ENCODE measurements around the gene CASK. TPM values are rescaled to one million over a fixed set of nuclear protein-coding genes. Genes with fewer than 3 reads are reported as not detected.

CASK gene
- total and polyA plus RNA-seq, 9 of the 15 experiments (the other 6 are each of a cell fraction or from before 2014, with no cell fraction given), result 1.3 to 7.4 (median 5.2) TPM

DNA sequence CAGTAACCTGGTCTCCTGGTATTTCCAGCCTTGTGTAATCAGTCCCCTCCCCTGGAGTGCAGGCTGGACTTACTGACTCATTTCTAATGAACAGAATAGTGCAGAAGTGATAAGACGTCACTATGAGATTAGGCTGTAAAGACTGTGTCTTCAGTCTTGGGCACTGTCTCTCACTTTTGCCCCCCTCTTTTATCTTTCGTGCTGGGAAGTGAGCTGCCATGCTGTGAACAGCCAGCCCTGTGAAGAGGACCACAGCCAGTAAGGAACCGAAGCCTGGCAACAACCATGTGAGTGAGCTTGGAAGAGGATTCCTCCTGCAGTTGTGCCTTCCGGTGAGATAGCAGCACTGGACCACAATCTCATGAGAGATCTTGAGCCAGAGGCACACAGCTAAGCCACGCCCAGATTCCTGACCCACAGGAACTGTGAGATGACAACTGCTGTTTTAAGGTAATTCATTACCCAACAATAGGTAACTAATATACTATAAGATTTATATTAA, 302.1 kb downstream of the CASK start (continued):
- TF ChIP-seq FOXM1 (IDR thresholded peaks at IDR 0.05; ENCODE audit: low read depth) (0 out of 2 replicates have a peak, but pooled peaks have one; percentile 10), FOXM1 (CRISPR knock-in tag; IDR thresholded peaks at IDR 0.05; ENCODE audit: low read depth) (no peak), FOSL1 (tag; conservative IDR thresholded peaks at IDR 0.05) (peak; percentile 78)

DNA sequence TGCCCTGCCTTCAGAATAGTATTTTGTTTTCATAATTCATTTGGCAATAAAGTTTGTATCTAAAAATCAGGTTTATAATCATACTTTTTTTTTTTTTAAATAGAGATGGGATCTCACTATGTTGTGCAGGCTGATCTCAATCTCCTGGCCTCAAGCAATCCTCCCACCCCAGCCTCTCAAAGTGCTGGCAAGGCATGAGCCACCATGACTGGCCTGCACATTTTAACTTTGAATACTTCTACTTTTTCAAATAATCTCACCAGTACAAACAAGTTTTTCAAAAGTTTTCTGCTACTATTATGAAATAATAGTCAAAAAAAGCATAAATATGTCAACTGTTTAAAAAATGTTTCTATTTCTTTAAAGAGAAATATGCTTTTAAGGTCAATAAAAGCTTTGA, 304.1 kb downstream of the CASK start:
- Histone ChIP-seq H2AFZ (ENCODE audit: low read depth, low read length) (no peak overlapping the region), H3K27me3 (ENCODE audit: control insufficient read depth in 2 of 2, insufficient read depth in 2 of 2, low read length in 2 of 2) (no peaks in the 10 kb centered on the region), H3K9me1 (ENCODE audit: control insufficient read depth, insufficient read depth, low read length) (no peaks in the 10 kb centered on the region), H3K36me3 (ENCODE audit: control insufficient read depth, insufficient read depth, low read length) (no peaks in the 10 kb centered on the region), H3K4me2 (ENCODE audit: insufficient read depth, low read length) (no peak overlapping the region), H3K27ac (ENCODE audit: extremely low read depth, low read depth, low read length) (no peak overlapping the region), H3K4me3 (no peak overlapping the region), H4K20me1 (replicated peaks; ENCODE audit: control insufficient read depth, insufficient read depth, low read length) (no peaks in the 10 kb centered on the region), H3K79me2 (ENCODE audit: control insufficient read depth, insufficient read depth, low read length) (no peaks in the 10 kb centered on the region), H3K9me3 (replicated peaks; ENCODE audit: control insufficient read depth, insufficient read depth, low read depth, low read length) (no peaks in the 10 kb centered on the region), H3K4me1 (replicated peaks in 1 of 2; ENCODE audit: control insufficient read depth in 2 of 2, insufficient read depth in 2 of 2, low read length in 2 of 2) (peaks cover 2 to 4% of the 10 kb centered on the region in 2 experiments; a peak in 3 of 5 replicates), H3K9ac (ENCODE audit: insufficient read depth in 1 of 2, low read depth in 2 of 2, low read length in 2 of 2) (no peak overlapping the region)
- POLR2A ChIA-PET, result no interaction called here
- DNase-seq (ENCODE audit: extremely low read depth in 1 of 4, low spot score in 3 of 4) (no peak), FAIRE-seq (no peak), ATAC-seq (no peak)
- CTCF ChIA-PET (ENCODE audit: low intra/inter-chr PET ratio), result no interaction called here
- intact Hi-C loops (cut with micrococcal nuclease) (no loop called here), in situ Hi-C loops (cut with MboI) (no loop called here)
- BruUV-seq (replicated peaks), result no TSS peak
- TF ChIP-seq PHTF2 (CRISPR knock-in tag; IDR thresholded peaks at IDR 0.05) (no peak), SMARCE1 (IDR thresholded peaks at IDR 0.05) (no peak), ARHGAP35 (IDR thresholded peaks at IDR 0.05; ENCODE audit: partially characterized antibody) (no peak), COPS2 (conservative IDR thresholded peaks at IDR 0.05) (no peak), ZNF165 (CRISPR knock-in tag; IDR thresholded peaks at IDR 0.05; ENCODE audit: borderline replicate concordance) (no peak), ZNF282 (CRISPR knock-in tag; IDR thresholded peaks at IDR 0.05) (no peak), MXI1 (IDR thresholded peaks at IDR 0.05; ENCODE audit: low read depth, low read length) (no peak), HLTF (IDR thresholded peaks at IDR 0.05) (no peak), MAFF (IDR thresholded peaks at IDR 0.05; ENCODE audit: low read length) (no peak), DACH1 (IDR thresholded peaks at IDR 0.05; ENCODE audit: partially characterized antibody) (no peak), DDX20 (tag; IDR thresholded peaks at IDR 0.05; ENCODE audit: low read depth) (no peak), HOXB6 (CRISPR knock-in tag; IDR thresholded peaks at IDR 0.05; ENCODE audit: borderline replicate concordance) (no peak)
- TF ChIP-seq, protein P1, sequence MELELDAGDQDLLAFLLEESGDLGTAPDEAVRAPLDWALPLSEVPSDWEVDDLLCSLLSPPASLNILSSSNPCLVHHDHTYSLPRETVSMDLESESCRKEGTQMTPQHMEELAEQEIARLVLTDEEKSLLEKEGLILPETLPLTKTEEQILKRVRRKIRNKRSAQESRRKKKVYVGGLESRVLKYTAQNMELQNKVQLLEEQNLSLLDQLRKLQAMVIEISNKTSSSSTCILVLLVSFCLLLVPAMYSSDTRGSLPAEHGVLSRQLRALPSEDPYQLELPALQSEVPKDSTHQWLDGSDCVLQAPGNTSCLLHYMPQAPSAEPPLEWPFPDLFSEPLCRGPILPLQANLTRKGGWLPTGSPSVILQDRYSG (tag; conservative IDR thresholded peaks at IDR 0.05; ENCODE audit: low read depth), result no peak
- TF ChIP-seq, protein P2, sequence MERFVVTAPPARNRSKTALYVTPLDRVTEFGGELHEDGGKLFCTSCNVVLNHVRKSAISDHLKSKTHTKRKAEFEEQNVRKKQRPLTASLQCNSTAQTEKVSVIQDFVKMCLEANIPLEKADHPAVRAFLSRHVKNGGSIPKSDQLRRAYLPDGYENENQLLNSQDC (CRISPR knock-in tag; IDR thresholded peaks at IDR 0.05), result no peak
- TF ChIP-seq, protein P3, sequence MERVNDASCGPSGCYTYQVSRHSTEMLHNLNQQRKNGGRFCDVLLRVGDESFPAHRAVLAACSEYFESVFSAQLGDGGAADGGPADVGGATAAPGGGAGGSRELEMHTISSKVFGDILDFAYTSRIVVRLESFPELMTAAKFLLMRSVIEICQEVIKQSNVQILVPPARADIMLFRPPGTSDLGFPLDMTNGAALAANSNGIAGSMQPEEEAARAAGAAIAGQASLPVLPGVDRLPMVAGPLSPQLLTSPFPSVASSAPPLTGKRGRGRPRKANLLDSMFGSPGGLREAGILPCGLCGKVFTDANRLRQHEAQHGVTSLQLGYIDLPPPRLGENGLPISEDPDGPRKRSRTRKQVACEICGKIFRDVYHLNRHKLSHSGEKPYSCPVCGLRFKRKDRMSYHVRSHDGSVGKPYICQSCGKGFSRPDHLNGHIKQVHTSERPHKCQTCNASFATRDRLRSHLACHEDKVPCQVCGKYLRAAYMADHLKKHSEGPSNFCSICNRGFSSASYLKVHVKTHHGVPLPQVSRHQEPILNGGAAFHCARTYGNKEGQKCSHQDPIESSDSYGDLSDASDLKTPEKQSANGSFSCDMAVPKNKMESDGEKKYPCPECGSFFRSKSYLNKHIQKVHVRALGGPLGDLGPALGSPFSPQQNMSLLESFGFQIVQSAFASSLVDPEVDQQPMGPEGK (CRISPR knock-in tag; IDR thresholded peaks at IDR 0.05; ENCODE audit: borderline replicate concordance), result no peak
